ENCODE measurements around the gene LRIT2.

DNA sequence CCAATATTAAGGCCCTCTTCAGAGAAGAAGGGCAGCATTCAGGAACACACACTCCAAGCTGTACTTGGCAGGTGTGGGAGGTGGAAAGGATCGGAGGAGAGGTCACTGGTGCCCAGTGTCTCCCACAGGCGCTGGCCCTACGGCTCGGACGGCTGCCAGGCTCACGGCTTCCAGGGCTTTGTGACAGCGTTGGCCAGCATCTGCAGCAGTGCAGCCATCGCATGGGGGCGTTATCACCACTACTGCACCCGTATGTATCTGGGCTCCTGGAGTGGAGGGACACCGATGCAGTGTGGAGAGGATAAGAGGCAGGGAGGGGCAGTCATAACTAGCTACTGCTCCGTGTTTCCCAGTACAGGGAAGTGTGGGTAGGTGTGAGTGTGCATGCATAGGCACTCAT is 23.4 kb upstream of the LRIT2 start:
- TF ChIP-seq, protein P1, sequence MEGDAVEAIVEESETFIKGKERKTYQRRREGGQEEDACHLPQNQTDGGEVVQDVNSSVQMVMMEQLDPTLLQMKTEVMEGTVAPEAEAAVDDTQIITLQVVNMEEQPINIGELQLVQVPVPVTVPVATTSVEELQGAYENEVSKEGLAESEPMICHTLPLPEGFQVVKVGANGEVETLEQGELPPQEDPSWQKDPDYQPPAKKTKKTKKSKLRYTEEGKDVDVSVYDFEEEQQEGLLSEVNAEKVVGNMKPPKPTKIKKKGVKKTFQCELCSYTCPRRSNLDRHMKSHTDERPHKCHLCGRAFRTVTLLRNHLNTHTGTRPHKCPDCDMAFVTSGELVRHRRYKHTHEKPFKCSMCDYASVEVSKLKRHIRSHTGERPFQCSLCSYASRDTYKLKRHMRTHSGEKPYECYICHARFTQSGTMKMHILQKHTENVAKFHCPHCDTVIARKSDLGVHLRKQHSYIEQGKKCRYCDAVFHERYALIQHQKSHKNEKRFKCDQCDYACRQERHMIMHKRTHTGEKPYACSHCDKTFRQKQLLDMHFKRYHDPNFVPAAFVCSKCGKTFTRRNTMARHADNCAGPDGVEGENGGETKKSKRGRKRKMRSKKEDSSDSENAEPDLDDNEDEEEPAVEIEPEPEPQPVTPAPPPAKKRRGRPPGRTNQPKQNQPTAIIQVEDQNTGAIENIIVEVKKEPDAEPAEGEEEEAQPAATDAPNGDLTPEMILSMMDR (IDR thresholded peaks at IDR 0.05), result no peak
- no peak for TF ChIP-seq POLR2A (IDR thresholded peaks at IDR 0.05)
